ENCODE results near the gene CLIP2. TPM values are rescaled to one million over a fixed set of nuclear protein-coding genes. Genes with fewer than 3 reads are reported as not detected.

The CLIP2 gene
- total RNA-seq, 1 donor from 2014 or later = 110 TPM

DNA sequence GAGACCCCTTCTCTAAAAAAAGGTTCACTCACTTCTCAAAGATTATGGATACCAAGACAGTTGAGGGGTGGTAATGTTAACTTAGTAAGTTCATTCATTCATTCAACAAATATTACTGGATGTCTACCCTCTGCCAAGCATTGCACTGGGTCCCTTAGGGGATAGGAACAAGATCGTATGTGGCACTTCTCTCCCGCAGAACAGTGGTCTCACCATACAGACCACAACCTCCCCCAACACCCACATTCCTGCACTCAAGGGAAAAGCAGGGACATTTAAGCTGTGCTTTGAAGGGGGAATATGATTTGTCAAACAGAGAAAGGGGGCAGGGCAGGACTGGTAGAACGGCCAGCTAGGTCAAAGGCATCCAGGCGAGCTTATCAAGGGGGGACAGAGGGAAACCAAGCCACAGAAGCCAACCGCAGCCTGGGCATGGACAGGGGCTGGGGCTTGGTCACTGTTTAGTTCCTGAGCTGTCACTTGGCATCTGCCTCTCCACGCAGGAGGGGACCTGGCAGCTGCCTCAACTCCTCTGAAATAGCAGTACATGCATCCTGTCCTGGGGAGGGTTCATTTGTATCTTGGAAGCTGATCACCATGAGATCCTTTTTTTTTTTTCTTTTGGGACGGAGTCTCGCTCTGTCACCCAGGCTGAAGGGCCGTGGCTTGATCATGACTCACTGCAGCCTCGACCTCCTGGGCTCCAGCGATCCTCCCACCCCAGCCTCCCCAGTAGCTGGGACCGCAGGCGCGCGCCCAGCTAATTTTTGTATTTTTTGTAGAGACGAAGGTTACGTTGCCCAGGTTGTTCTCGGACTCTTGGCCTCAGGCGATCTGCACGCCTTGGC lies 949 bp upstream of the CLIP2 start:
- no peak for TF ChIP-seq CTCF (IDR thresholded peaks at IDR 0.05; ENCODE audit: unreplicated experiment)
- Mint-ChIP-seq H3K36me3 (ENCODE audit: low read depth, unreplicated experiment) (peaks cover 9% of the 10 kb centered on the region), H3K4me3 (ENCODE audit: unreplicated experiment) (peak overlapping the region; percentile 97), H3K27me3 (ENCODE audit: unreplicated experiment) (peaks cover 17% of the 10 kb centered on the region), H3K4me1 (ENCODE audit: unreplicated experiment) (peaks cover 36% of the 10 kb centered on the region), H3K27ac (ENCODE audit: unreplicated experiment) (peak overlapping the region; percentile 79), H3K9me3 (ENCODE audit: unreplicated experiment) (no peaks in the 10 kb centered on the region)
- no peak for DNase-seq (ENCODE audit: low spot score)

DNA sequence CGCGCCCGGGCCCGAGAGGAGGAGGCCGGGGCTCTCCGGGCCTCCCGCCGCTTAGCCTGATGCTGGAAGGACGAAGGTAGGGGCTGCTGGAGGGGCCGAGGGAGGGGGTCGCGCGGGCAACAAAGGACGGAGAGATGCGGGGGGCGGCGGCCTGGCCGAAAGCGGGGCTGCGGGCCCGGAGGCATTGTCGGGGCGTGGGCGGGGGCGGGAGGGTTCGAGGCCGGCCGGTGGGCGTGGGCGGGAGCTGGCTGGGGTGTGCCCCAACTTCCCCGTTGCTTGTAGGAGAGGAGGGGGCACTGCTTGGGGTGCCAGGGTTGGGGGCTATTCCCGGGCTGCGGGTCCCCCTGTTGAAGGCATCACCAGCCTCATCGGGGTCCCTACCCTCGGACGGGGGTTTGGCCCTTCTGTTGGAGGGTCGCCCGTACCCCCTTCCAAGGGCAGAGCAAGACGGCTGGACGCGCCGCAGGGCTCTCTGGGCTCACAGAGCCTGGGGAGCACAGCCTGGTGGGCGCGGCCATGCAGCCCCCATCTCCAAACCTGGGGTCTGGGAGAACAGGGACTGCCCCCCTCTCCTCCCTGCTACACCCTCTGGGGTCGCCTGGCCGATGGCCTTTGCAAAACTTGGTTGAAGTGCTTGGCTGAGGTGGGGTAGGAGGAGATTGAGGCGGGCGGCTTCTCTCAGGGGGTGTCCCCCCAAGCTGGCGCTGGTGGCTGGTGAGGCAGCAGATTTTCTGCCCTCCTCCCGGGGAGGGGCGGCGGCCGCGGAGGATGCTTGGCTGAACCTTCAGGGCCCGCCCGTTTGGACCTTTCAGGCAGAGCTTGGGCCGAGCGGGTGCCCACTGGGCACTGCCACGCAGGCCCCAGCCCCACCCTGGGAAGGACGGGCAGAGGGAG lies 699 bp downstream of the CLIP2 start:
- H3K36me3 Mint-ChIP-seq (ENCODE audit: low read depth, unreplicated experiment) = peaks cover 9% of the 10 kb centered on the region
- peak overlapping the region; percentile 92 for H3K4me3 Mint-ChIP-seq (ENCODE audit: unreplicated experiment)
- H3K27me3 Mint-ChIP-seq (ENCODE audit: unreplicated experiment) = peaks cover 13% of the 10 kb centered on the region
- no peaks in the 10 kb centered on the region for H3K9me3 Mint-ChIP-seq (ENCODE audit: unreplicated experiment)
- TF ChIP-seq CTCF (IDR thresholded peaks at IDR 0.05; ENCODE audit: unreplicated experiment) = no peak
- no peak overlapping the region for H3K27ac Mint-ChIP-seq (ENCODE audit: unreplicated experiment)
- peak; percentile 17 for DNase-seq (ENCODE audit: low spot score)
- peaks cover 44% of the 10 kb centered on the region for H3K4me1 Mint-ChIP-seq (ENCODE audit: unreplicated experiment)

- Mint-ChIP-seq H3K27me3 (ENCODE audit: unreplicated experiment) (peaks cover 15% of the 10 kb centered on the region), H3K27ac (ENCODE audit: unreplicated experiment) (no peak overlapping the region), H3K36me3 (ENCODE audit: low read depth, unreplicated experiment) (peaks cover 15% of the 10 kb centered on the region), H3K4me3 (ENCODE audit: unreplicated experiment) (peak overlapping the region; percentile 92), H3K4me1 (ENCODE audit: unreplicated experiment) (peaks cover 50% of the 10 kb centered on the region), H3K9me3 (ENCODE audit: unreplicated experiment) (no peaks in the 10 kb centered on the region)
- no peak for DNase-seq (ENCODE audit: low spot score)
- TF ChIP-seq CTCF (IDR thresholded peaks at IDR 0.05; ENCODE audit: unreplicated experiment) = no peak
Measured at GRCh38 chr7:74290553-74290950, 1.3 kb downstream of the CLIP2 start.

DNA sequence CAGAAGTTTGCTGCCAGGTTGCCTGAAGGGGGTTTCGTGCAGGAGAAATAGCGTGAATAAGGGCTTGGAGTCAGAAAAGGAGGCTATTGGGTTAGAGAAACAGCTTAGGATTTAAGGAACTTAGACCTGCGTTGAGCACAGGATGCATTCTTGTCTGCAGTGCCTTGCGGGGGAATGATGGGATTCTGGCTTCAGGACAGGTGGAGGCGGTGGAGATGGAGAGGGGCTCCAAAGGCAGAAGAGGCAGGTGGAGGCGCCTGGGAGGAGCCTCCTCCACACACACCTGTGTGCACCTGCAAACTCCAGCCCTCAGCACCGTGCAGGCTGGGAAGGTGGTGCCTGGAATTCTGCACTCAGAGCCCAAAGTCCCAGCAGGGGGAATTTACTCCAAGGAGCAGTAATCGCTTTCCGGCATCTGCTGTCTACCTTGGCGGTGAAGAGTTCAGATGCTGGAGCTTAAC lies 1.8 kb downstream of the CLIP2 start:
- Mint-ChIP-seq H3K4me1 (ENCODE audit: unreplicated experiment) (peaks cover 50% of the 10 kb centered on the region), H3K4me3 (ENCODE audit: unreplicated experiment) (peak overlapping the region; percentile 92), H3K9me3 (ENCODE audit: unreplicated experiment) (no peaks in the 10 kb centered on the region), H3K36me3 (ENCODE audit: low read depth, unreplicated experiment) (peaks cover 15% of the 10 kb centered on the region), H3K27me3 (ENCODE audit: unreplicated experiment) (peaks cover 15% of the 10 kb centered on the region), H3K27ac (ENCODE audit: unreplicated experiment) (no peak overlapping the region)
- TF ChIP-seq CTCF (IDR thresholded peaks at IDR 0.05; ENCODE audit: unreplicated experiment) = no peak
- no peak for DNase-seq (ENCODE audit: low spot score)

All from endothelial cell (in vitro differentiated cells).